ENCODE data around the gene OLFML2B.
A peak's percentile ranks its signal among the peaks of the same experiment; 100 is the strongest.
"Not testable (repeated sequence)": the region's sequence is repeated elsewhere in the genome, so short reads cannot be mapped to it uniquely, and the experiment has no call there.

Gene OLFML2B

DNA sequence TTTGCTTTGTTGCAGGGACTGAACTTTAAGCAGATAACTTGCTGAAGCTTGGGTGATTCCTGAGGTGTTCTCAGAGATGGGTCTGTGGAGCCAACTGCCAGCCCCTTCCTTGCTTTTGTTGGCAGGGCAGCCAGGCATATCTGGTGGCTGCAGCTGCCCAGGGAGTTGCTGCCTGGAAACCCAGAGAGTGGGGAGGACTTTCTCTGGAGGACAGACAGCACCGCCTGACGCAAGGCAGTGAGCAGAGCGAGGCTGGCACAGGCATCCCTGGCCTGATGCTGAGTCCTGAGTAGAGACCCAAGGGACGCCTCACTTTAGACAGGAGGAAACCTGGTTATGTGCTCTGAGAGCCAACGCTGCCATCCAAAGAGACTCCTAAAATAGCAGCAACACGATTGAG, 9.8 kb upstream of the OLFML2B start:
- no peak for DNase-seq

DNA sequence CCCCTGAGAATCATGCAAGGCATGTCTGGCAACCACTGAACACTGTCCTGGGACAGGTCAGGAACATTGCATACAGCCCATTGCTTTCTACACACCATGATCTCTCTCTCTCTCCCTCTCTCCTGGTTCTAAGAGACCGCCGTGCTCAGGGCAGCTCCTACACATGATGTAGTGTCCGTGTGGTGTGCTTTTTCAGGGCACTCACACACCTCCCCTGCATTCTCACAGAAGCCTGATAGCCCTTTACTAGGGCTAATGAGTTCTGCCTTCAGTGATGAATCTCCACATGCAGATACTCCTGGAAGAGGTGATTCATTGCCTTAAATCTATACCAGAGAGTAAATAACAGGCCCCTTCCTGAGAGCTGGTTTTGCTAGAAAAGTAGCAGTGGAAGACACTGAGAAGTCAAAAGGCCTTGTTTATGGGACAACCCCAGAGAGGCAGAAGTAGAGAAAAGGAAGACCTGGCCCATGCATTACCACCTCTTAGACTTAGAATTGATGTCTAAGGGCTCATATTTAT, 7.2 kb upstream of the OLFML2B start:
- no peak for DNase-seq

DNA sequence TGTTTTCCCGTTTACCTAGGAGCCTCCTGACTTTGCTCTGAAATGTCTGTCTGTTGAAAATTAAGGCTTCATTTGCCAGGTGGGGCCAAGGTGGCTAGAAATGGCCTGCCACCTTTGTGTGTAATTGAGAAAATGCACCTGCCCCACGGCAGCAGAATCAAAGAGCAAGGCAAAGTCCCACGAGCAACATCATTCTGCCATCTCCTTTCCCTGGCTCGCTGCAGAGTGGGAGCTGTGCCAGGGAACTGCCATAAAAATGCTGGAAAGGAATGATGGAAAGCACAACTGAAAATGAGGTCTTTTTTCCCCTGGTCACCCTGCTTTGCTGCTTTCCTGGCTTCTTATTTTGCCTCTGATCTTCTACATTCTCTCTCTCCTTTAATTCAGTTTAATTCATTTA, 5.5 kb upstream of the OLFML2B start:
- no peak for DNase-seq

DNA sequence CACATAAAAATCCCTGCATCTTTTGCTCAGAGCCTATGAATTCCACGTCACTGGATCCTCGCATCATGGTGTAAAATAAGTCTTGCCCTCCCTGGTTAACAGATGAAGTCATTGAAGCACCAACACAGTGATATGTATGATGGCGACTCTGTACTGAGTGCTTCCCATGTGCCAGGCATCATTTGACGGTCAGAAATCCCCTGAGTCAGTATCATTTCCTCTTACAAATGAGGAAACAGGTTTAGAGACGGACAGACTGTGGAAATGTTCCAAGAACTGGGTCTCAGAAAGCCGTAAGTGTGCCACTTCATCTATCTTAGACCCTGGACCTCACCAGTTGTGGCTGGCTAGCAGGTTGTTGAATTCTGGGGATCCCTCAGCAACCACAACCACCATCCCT, 5.1 kb upstream of the OLFML2B start:
- DNase-seq, result no peak

DNA sequence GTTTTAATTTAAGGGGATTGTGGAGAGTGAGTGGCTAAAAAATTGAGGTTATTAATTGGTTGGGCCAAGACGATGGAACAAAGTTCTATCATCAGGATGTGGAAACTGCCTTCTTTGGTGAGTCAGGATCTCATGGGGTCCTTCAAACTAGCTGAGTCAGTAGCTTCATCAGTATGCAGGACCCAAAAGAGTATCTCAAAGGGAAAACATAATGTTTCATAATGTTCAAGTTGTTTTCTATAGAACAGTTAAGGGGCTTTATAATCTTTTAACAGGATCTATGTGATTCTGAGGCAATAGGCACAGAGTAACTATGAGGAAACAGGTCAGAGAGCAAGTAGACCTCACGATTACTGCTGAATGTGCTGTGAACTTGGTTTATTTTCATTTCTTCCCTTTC, 3.2 kb upstream of the OLFML2B start:
- DNase-seq, result no peak

DNA sequence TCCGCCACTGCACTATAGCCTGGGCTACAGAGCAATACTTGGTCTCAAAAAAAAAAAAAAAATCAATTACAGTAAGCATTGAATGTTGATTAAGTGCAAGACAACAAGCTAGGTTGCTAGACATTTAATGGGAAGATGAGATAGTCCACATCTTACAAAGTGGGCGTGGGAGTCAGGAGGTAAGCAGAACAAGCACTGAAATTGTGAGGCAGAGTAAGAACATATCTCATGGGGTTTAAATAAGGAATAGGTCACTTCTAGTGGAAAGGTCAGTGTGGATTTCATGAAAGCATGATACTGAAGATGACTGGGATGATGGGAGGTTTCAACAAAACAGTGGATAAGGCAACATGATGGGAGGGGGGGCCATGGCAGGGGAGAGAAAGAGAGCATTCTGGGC, 1.9 kb upstream of the OLFML2B start:
- DNase-seq, result no peak

DNA sequence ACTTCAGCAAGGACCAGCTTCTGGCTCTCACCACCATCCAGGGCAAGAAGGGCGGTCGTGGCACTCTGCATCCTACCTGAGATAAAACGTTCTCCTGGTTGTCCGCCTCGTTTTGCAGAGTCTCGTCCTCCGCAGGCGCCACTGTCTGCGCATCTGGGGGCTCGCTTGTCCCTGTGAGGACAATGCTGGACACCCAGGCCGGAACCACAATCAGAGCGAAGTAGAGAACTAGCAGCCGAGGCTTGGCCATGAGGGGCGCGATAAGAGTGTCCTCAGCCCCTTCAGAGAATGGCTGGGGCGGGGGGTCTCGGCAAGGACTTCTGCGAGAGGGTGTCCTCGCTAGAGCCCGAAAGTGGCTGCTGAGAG, 505 bp downstream of the OLFML2B start:
- DNase-seq, result peak; percentile 64

DNA sequence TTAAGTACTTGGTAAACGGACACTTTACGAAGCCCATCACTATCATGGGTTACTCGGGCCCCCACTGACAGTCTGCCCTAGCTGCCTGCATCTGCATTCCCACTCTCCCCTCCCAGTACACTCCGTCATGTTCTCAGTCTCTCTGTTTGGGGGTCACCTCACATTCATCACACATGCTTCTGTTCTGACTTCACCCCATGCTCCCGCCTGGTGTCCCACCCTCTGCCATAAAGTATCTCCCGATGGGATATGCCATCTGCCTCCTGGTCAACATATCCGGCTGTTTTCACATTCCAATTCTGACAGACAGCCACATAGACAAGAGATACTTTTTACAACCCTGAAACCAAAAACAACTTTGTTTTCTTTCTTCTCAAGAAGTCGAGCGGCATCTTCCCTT, 1.0 kb downstream of the OLFML2B start:
- DNase-seq, result no peak

DNA sequence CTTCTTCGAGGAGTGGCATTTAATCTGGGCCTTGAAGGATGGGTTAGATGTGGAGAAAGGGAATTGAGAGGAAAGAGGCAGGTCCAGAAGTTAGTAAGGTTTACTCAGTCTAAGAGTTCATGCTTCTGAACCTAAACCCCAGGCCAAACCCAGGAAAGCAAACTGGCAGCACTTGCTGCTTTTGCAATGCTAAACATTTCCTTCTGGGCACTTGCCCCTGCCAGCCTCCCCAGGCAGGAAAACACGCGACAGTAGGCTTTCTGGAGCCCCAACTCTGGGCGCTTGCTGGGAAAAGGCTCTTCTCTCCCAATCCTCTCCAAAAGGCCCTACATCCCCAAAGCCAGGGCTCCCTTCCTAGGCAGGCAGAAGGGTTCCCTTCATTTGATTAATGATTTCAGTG, 2.5 kb downstream of the OLFML2B start:
- no peak for DNase-seq

DNA sequence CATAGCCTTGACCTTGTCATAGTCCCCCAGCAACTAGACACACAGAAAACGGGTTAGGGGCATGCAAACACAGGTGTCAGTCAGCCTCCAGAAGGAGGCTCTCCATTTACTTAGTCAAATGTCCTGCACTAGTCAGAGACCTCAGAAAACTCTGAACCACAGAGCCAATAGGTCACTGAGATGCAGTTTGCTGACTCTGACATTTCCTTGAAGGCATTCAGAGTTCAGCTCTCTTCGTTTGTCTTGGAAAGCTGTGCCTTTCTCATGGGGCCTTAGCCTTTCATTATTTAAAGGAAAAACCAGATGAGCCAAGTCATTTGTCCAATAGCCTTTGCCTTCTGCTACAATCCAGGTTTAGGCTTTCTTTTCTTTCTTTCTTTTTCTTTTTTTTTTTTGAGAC, 3.5 kb downstream of the OLFML2B start:
- DNase-seq, result no peak

DNA sequence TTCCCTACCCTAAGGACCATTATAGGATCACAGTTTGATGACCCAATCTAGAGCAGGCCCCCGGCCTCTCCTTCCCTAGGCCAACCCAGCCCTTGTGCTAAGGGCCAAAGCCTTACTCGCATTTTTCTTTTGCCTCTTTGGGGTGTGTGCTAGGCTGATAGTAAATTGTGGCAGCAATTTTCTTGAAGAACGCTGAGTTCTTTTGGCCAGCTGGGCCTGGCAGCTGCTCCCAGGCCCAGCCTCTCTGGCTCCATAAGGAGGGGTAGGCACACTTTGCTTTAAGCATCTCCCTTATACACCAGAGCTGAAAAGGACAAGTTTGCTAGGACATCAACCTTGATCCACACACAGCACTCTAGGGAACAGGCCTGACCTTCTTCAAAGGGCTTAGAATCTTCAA, 4.2 kb downstream of the OLFML2B start:
- no peak for DNase-seq

DNA sequence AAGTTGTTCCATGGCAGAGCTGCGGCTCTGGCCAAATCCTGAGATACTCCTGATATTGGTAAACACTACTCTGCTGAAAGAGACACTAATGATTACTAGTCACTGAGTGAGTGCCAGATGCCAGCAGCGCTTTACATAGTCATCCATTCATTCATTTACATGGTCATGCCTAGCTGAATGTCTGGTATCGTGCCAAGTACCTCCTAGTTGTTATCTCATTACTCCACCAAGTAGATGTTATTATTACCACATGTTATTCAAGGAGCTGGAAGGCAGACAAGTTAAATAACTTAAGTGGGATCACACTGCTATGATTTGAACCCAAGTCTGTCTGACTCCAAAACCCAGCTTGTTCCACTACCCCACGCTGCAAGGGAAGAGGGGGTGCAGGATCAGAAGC, 4.7 kb downstream of the OLFML2B start:
- no peak for DNase-seq

DNA sequence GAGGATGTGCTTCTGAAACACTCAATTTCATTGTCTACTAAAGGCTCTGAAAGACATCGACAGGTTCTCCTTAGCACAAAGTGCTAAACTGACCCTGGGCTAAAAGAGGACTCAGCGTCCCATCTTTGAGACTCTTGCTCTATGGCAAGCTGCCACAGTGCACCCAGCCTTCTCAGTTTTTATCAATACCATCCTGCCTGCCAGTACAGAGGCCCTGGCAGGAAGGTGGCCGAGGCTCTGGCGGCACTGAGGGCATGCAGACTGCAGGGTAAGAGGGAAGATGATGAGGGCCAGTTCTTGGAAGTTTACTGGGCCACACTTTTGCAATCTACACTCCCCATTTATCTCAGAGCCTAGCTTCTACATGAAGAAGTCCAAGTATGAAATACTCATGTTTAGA, 5.3 kb downstream of the OLFML2B start:
- no peak for DNase-seq

DNA sequence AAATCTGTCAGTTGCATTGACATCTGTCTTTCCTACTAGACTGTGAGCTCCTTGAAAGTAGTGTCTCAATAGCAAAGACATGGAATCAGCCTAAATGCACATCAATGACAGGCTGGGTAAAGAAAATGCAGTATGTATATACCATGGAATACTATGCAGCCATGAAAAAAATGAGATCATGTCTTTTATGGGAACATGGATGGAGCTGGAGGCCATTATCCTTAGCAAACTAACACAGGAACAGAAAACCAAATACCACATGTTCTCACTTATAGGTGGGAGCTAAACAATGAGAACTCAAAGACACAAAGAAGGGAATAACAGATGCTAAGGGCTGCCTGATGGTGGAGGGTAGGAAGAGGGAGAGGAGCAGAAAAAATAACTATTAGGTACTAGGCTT, 5.9 kb downstream of the OLFML2B start:
- DNase-seq, result not testable (repeated sequence)

DNA sequence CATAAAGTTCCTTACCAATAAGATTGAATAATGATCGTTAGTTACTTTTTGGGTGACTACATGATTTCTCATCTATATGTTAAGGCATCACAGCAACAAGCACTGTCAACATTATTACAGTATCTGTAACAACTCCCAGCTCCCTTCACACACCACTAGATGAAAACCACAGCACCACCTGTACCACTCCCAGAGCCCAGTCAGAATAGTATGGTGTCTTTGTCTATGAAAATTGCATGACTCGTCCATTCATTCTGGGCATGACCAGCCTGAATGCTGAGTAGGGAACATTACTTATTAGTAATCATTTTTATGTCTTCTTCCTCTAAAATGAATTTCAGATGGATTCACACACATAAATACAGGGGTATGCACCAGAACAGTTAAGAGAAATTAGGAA, 7.0 kb downstream of the OLFML2B start:
- no peak for DNase-seq

DNA sequence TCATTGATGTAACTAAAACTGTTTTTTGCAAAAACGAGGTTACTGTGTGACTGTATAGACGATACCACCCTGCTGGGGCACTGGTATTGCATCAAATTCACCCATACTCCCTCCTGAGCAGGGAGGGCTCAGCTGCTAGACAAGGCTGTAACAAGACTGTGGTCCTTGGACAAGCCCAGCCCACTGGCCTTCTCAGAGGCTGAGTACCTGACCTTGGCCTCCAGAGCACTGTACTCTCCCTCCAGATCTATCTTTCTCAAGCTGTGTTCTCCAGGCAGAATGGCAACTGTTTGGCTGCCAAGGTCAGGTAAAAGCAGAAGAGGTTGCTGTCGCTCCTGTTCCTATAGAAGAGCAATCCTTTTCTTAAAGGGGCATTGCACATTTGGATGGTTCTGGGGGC, 8.5 kb downstream of the OLFML2B start:
- DNase-seq, result no peak

DNA sequence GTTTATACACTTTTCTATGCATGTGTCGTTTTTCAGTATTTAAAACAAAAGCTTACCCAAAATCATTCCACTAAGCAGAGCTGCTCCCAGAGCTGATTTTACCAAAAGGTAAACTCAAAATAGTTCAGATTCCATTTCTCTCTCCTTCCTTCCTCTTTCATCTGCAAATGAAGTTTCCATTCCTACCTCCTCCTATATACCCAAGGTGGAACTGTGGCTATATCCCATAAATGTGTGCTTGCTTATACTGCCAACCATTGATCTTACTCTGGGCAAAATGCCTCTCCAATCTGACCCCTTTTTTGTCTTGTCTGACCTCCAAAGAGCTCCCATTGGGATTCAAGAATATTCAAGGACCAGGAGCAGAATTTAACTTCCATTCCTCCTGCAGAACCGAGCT, 9.5 kb downstream of the OLFML2B start:
- no peak for DNase-seq

DNA sequence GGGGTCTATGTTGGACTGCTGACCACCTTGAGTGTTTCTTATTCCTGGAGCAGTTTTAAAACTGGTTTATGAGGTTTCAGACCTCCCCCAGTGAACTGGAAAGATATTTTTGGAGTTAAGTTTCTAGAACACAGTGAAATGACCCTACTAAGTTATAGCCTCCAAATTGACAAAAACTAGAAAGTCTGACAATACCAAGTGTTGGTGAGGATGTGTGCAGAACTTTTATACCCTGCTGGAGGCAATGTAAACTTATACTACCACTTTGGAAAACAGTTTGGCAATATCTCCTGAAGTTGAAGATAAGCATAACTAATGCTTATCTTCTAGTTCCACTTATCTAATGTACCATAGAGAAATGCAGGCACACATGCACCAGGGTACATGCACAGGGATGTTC, 10.4 kb downstream of the OLFML2B start:
- no peak for DNase-seq

DNA sequence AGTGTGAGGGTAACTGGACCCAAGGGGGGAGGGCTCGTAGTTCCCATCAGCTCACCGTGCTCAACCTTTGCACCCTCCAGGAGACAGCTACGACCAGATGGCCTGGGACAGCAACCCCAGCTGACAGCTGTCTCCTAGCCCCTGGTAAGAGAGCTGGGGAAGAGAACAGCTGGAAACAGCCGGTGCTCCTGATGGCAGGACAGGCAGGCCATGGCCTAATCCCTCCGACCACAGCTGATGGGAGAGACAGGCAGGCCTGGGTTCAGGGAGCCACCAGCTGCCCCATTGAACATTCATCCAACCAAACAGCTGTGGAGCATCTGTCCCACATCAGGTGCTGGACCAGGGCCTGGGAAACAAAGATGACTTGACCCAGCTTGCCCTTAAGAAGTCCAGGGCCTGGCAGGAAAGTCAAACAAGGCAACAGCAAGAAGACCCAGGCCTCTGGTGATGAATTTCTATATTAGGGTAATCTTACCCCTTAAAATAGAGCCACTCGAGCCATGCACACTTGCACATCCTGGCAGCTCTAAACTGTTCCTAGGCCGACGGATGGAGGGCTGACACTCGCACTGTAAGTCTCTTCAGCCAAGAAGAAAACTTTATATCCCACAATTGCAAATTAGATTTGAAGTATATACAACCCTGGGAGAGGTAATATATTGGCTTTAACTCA, 12.2 kb downstream of the OLFML2B start:
- peak; percentile 46 for DNase-seq

DNA sequence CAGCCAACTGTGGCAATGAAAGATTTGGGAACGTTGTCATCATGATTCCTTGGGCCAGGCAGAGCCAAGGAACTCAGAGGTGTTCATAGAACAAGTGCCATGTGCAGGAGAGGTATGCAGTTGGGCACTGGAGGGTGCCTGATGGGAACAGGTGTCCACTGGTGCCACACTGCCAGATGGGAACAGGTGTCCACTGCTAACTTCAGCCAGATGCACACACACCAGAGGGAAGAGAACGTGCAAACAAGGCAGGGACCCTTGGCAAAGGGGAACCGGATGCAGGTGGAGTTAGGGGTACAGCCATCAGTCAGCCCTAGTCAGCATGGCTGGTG, 13.5 kb downstream of the OLFML2B start:
- DNase-seq, result peak; percentile 28

DNA sequence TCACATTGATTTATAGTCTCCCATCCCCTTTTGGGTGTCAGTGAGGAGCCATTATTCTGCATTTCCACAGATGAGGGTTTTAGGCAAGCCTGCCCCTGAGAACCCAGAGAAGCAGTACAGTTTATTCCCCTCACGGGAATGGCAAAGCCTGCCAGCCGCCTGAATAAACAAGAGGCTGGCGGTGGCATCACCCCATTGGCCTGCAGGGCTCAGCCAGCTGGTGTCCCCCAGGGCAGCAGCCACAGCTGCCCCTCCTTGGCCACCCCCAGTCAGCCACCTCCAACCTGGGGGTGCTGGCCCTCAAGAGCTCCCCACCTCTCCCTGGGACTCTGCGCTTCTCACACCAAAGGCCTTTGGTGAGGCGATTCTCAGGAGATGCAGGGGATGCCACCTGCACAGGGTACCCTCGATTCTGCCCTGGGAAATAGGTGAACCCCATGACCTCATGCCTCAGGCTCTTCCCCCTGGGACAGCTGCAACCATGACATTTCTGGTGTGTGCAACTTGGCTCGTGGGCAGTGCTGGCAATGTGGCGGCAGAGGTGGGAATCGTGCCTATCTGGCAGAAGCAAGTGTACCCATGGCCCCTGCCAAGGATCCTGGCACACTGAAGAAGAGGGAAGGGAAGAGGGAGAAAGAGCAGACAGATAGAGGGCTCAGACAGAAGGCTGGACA, 14.0 kb downstream of the OLFML2B start:
- DNase-seq, result peak; percentile 21

DNA sequence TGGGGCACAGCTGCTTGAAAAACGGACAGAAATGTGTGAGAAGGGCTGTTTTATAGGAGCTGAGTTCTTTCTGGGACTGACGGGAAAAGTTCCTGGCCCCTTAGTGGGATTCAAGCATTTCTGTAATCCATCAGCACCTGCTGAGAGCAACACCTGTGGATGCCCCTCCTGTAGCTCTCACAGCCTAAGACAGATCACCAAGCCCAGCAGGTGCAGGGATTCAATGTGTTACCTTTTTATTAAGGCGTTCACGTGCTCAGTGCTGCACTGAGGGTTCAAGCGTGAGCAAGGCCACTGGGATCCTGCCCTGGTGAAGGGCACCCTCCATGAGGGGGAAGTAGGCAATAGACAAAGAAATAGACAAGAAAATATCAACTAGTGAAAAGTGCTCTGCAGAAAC, 14.9 kb downstream of the OLFML2B start:
- no peak for DNase-seq

DNA sequence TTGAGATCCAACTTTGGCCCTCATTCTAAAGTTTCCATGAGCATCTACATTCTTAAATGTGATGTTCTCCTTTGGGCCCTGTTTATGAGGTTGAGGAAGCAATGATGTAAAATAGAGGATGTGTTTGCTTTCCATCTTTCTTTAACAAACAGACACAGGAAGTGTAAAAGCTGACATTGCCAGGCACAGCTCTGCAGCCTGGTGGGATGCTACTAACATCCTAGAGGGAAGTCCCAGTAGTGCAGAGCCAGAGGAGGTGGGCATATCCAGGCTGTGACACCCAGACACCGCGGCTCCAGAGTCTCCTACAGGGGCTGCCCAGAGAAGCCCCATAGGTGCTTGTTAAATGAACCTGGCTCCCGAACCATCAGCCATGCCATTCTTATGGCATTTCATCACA, 16.2 kb downstream of the OLFML2B start:
- no peak for DNase-seq

DNA sequence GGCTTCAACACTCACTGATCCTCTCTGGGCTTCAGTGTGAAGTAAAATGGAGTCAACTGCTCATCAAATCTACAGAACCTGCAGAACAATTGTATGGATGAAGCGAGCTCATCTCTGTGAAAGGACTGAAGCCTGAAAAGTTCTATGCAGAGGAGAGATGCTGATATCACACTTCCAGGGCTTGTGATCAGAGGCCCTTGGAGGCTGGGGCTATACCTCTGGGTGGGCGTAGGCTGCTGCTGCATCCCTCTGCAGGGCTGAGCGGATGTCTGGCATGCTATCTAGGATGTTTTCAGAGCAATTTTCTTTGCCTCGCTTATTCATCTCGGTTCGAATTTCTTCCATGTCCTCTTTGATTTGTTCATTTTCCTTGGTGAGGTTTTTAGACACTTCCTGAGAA, 17.6 kb downstream of the OLFML2B start:
- peak; percentile 51 for DNase-seq

DNA sequence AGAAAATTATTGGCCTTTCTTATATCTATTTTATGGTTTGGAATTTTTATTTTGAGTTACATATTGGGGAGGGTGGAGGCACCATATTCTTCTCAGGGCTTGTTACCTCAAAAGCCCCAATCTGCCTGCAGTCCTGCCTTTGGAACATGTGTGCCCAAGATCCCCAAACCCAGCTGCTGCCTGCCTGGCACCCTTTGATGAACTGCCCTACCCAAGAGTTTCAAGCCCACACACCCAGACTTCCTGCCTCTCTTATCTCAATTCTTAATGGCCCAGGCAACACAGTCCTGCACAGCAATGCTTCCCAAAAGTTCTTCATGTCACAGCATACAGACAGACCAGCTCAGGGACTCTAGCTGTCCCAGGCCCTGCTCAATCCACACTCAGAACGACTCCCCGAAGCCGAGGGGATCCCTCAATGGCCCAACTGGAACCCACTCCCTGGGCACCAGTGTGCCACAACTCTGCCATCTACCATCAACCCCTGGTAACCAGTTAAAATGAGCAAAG, 19.2 kb downstream of the OLFML2B start:
- DNase-seq, result peak; percentile 51

Data from islet precursor cell (in vitro differentiated cells).